Vagina (tissue), 2 donors: ENCODE measurements around the gene DOCK7. TPM values are rescaled to one million over a fixed set of nuclear protein-coding genes. Genes with fewer than 3 reads are reported as not detected.

Source experiments
- DNase-seq, 2 donors: peaks; one replicate each; pipeline ENCODE4 v3.0.0-alpha.2; 2017; ENCODE audit errors: extremely low spot score in 2 of 2
- H3K27ac ChIP-seq: fragments of 200-600 bp; sonication (generic); one replicate; pipeline ENCODE4 v1.5.1; 2019
- H3K27me3 ChIP-seq: fragments of 200-600 bp; sonication (generic); one replicate; pipeline ENCODE4 v1.5.1; 2019
- H3K36me3 ChIP-seq, 2 donors: fragments of 200-600 bp; sonication (generic); one replicate each; pipeline ENCODE4 v1.5.1; 2017 to 2019
- H3K4me1 ChIP-seq: fragments of 200-600 bp; sonication (generic); one replicate; pipeline ENCODE4 v1.5.1; 2019
- H3K4me3 ChIP-seq, 2 donors: fragments of 200-600 bp; sonication (generic); 1 replicate in 1 of 2; 2 replicates in 1 of 2; pipeline ENCODE4 v1.5.1; 2016 to 2019
- H3K9me3 ChIP-seq: fragments of 200-600 bp; sonication (generic); one replicate; pipeline ENCODE4 v1.5.1; 2019
- POLR2A ChIP-seq, 2 donors: fragments of 450-650 bp; IDR thresholded peaks; one replicate each; pipeline ENCODE4 v1.6.1; 2017; ENCODE audit warnings: antibody characterized with exemption in 2 of 2, mild to moderate bottlenecking in 2 of 2, moderate library complexity in 2 of 2
- POLR2AphosphoS5 ChIP-seq, 2 donors: sonication (generic); formaldehyde crosslinking; IDR thresholded peaks; one replicate each; pipeline ENCODE4 v1.9.0; 2017; ENCODE audit warnings: antibody characterized with exemption in 2 of 2, mild to moderate bottlenecking in 2 of 2, low read depth in 1 of 2; ENCODE audit not compliant: insufficient read depth in 1 of 2
- intact Hi-C: fragments of 100-400 bp; cut with DNase I; formaldehyde crosslinking; loops from one replicate; pipeline ENCODE4 v1.15.1; 2023
- total RNA-seq: library from RNA; depleted of rRNA; stranded (reverse); fragments of >200 nt; gene quantifications from one replicate; pipeline ENCODE4 v1.2.3, GENCODE V29; 2016
- TF ChIP-seq, protein P1 (sequence below), 3 experiments: fragments of 450-650 bp in 2 of 3; fragments of 200-600 bp in 1 of 3; sonication (generic) in 1 of 3; IDR thresholded peaks; one replicate each; pipeline ENCODE4 v1.5.1; 2017 to 2019; ENCODE audit warnings: antibody characterized with exemption in 3 of 3, mild to moderate bottlenecking in 2 of 3, moderate library complexity in 2 of 3

Gene DOCK7
- total RNA-seq, 1 donor from 2014 or later: 34.1 TPM

DNA sequence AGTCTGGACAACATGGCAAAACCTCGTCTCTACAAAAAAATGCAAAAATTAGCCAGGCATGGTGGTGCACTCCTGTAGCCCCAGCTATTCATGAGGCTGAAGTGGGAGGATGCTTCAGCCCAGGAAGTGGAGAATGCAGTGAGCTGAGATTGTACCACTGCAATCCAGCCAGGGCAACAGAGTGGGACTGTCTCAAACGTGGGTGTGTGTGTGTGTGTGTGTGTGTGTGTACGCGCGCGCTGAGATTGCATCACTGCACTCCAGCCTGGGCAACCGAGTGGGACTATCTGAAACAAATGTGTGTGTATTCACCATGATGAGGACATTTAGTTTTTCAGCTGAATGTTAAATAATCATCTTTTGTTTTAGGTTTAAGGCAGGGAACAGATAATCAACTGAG, 230.2 kb downstream of the DOCK7 start:
- H3K36me3 ChIP-seq: peaks cover 0 to 30% of the 10 kb centered on the region in 2 donors
- no peak for DNase-seq
- no peaks in the 10 kb centered on the region for H3K4me1 ChIP-seq
- no peaks in the 10 kb centered on the region for H3K27me3 ChIP-seq
- TF ChIP-seq, protein P1, sequence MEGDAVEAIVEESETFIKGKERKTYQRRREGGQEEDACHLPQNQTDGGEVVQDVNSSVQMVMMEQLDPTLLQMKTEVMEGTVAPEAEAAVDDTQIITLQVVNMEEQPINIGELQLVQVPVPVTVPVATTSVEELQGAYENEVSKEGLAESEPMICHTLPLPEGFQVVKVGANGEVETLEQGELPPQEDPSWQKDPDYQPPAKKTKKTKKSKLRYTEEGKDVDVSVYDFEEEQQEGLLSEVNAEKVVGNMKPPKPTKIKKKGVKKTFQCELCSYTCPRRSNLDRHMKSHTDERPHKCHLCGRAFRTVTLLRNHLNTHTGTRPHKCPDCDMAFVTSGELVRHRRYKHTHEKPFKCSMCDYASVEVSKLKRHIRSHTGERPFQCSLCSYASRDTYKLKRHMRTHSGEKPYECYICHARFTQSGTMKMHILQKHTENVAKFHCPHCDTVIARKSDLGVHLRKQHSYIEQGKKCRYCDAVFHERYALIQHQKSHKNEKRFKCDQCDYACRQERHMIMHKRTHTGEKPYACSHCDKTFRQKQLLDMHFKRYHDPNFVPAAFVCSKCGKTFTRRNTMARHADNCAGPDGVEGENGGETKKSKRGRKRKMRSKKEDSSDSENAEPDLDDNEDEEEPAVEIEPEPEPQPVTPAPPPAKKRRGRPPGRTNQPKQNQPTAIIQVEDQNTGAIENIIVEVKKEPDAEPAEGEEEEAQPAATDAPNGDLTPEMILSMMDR (IDR thresholded peaks at IDR 0.05): no peak
- TF ChIP-seq POLR2AphosphoS5 (IDR thresholded peaks at IDR 0.05; ENCODE audit: insufficient read depth in 1 of 2, low read depth in 1 of 2): no peak
- no peak for TF ChIP-seq POLR2A (IDR thresholded peaks at IDR 0.05)
- no peak overlapping the region for H3K4me3 ChIP-seq
- H3K9me3 ChIP-seq: no peaks in the 10 kb centered on the region
- intact Hi-C loops: no loop called here
- no peak overlapping the region for H3K27ac ChIP-seq

DNA sequence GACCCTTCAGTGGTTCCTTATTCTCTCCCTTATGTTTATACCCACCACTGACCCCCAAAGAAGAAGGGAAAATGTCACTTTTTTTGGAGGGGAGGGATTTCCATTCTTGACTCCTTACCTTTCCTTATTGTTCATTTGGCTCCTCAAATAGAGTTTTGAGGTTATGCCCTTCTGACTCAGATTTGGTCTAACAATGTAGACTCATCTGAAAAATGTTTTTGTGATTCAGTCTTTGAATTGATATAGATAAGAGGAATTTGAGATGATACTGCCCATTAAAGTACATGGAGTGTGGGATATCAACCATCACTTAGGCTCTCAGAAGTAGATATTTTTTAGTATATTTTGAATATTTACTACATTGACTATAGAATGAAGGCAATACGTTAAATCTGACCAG, 235.2 kb downstream of the DOCK7 start:
- DNase-seq: no peak
- Histone ChIP-seq H3K27ac (no peak overlapping the region), H3K4me1 (no peaks in the 10 kb centered on the region), H3K9me3 (no peaks in the 10 kb centered on the region), H3K27me3 (no peaks in the 10 kb centered on the region), H3K4me3 (no peak overlapping the region), H3K36me3 (peaks cover 2 to 67% of the 10 kb centered on the region in 2 donors)
- TF ChIP-seq POLR2AphosphoS5 (IDR thresholded peaks at IDR 0.05; ENCODE audit: insufficient read depth in 1 of 2, low read depth in 1 of 2) (no peak), POLR2A (IDR thresholded peaks at IDR 0.05) (no peak)
- TF ChIP-seq, protein P1 (IDR thresholded peaks at IDR 0.05): no peak
- intact Hi-C loops: no loop called here

DNA sequence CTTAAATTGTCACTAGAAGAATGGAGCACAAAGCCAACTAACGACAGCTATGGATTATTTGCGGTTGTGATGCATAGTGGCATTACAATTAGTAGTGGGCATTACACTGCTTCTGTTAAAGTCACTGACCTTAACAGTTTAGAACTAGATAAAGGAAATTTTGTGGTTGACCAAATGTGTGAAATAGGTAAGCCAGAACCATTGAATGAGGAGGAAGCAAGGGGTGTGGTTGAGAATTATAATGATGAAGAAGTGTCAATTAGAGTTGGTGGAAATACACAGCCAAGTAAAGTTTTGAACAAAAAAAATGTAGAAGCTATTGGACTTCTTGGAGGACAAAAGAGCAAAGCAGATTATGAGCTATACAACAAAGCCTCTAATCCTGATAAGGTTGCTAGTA, 237.9 kb downstream of the DOCK7 start:
- intact Hi-C loops: no loop called here
- no peak overlapping the region for H3K4me3 ChIP-seq
- peaks cover 2 to 79% of the 10 kb centered on the region in 2 donors for H3K36me3 ChIP-seq
- H3K27me3 ChIP-seq: no peaks in the 10 kb centered on the region
- no peak for DNase-seq
- H3K9me3 ChIP-seq: no peaks in the 10 kb centered on the region
- TF ChIP-seq, protein P1 (IDR thresholded peaks at IDR 0.05): no peak
- TF ChIP-seq POLR2A (IDR thresholded peaks at IDR 0.05): no peak
- no peak for TF ChIP-seq POLR2AphosphoS5 (IDR thresholded peaks at IDR 0.05; ENCODE audit: insufficient read depth in 1 of 2, low read depth in 1 of 2)
- H3K4me1 ChIP-seq: no peaks in the 10 kb centered on the region
- H3K27ac ChIP-seq: no peak overlapping the region

DNA sequence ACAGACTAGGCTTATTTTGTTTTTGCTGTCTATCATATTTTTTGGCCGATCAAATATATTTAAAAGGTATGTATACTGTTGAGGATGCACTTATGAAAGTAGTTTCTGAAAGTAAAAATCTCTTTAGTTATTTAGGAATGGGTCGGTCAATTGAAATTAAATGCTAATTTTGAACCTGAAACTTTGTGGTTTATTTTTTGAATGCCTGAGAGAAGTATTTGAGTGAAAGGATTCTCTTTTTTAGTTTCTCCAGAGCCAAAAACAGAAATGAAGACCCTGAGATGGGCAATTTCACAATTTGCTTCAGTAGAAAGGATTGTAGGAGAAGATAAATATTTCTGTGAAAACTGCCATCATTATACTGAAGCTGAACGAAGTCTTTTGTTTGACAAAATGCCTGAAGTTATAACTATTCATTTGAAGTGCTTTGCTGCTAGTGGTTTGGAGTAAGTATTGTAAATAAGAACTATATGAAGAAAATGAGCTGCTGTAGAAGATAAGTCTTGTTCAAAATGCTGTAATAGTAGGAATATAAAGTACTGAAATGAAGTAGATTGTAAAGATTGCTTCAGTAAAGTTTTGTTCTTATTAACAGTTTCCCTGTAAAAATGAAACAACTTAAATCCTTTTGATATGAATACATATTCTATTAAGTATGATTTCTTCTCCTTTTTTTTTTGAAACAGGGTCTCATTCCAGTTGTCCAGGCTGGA, 239.8 kb downstream of the DOCK7 start:
- H3K9me3 ChIP-seq: no peaks in the 10 kb centered on the region
- no peaks in the 10 kb centered on the region for H3K4me1 ChIP-seq
- H3K36me3 ChIP-seq: peaks cover 2 to 80% of the 10 kb centered on the region in 2 donors
- intact Hi-C loops: no loop called here
- no peak overlapping the region for H3K27ac ChIP-seq
- TF ChIP-seq, protein P1 (IDR thresholded peaks at IDR 0.05): no peak
- no peak for TF ChIP-seq POLR2A (IDR thresholded peaks at IDR 0.05)
- TF ChIP-seq POLR2AphosphoS5 (IDR thresholded peaks at IDR 0.05; ENCODE audit: insufficient read depth in 1 of 2, low read depth in 1 of 2): no peak
- no peaks in the 10 kb centered on the region for H3K27me3 ChIP-seq
- DNase-seq: no peak
- no peak overlapping the region for H3K4me3 ChIP-seq

DNA sequence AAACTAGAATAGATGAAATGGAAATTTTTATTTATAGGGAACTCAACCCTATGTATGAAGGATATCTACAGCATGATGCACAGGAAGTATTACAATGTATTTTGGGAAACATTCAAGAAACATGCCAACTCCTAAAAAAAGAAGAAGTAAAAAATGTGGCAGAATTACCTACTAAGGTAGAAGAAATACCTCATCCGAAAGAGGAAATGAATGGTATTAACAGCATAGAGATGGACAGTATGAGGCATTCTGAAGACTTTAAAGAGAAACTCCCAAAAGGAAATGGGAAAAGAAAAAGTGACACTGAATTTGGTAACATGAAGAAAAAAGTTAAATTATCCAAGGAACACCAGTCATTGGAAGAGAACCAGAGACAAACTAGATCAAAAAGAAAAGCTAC, 243.5 kb downstream of the DOCK7 start:
- no peak for DNase-seq
- H3K4me1 ChIP-seq: peaks cover 20% of the 10 kb centered on the region
- no peaks in the 10 kb centered on the region for H3K27me3 ChIP-seq
- intact Hi-C loops: no loop called here
- no peak overlapping the region for H3K27ac ChIP-seq
- H3K9me3 ChIP-seq: no peaks in the 10 kb centered on the region
- TF ChIP-seq, protein P1 (IDR thresholded peaks at IDR 0.05): no peak
- TF ChIP-seq POLR2A (IDR thresholded peaks at IDR 0.05) (no peak), POLR2AphosphoS5 (IDR thresholded peaks at IDR 0.05; ENCODE audit: insufficient read depth in 1 of 2, low read depth in 1 of 2) (no peak)
- H3K4me3 ChIP-seq: no peak overlapping the region
- H3K36me3 ChIP-seq: peaks cover 0 to 76% of the 10 kb centered on the region in 2 donors
